HCT116 (cell line): ENCODE results near the gene THOC2. TPM values are rescaled to one million over a fixed set of nuclear protein-coding genes. Genes with fewer than 3 reads are reported as not detected.

ENCODE experiments used
- ATAC-seq: fragments of 200-7000 bp; cut with Tn5 transposase; 2 replicates; pipeline ENCODE4 v1.9.1; 2020; ENCODE audit warnings: mild to moderate bottlenecking, moderate library complexity
- BruUV-seq: library from RNA; stranded (reverse); fragments of 400-500 nt; replicated peaks from 2 replicates; lab custom pipeline; 2021; lab: Mats Ljungman, UMichigan
- CTCF ChIA-PET: fragments of 300-600 bp; sonication (Branson Sonifier 250); formaldehyde crosslinking; loops from one replicate; lab custom pipeline; 2021; ENCODE audit warnings: antibody characterized with exemption; lab: Charles Lee
- POLR2A ChIA-PET: fragments of 300-600, 350-600 bp; sonication (Branson Sonifier 250); formaldehyde crosslinking; loops from one replicate; lab custom pipeline; 2021; ENCODE audit warnings: antibody characterized with exemption; lab: Charles Lee
- RAD21 ChIA-PET, 2 experiments: fragments of 300-600 bp; sonication (Branson Sonifier 250); formaldehyde crosslinking; loops; one replicate each; lab custom pipeline; 2023; ENCODE audit warnings: low total read pairs in 2 of 2; ENCODE audit not compliant: uncharacterized antibody in 2 of 2, unreplicated experiment in 2 of 2, low non-redundant PET in 1 of 2; lab: Charles Lee
- DNase-seq: peaks from one replicate; pipeline ENCODE4 v3.0.0-alpha.2; 2010; ENCODE audit warnings: low read depth, low spot score
- H2AFZ ChIP-seq: fragments of 200-600 bp; shearing (Covaris generic), sonication (generic); 2 replicates; pipeline ENCODE4 v1.6.1; 2017; ENCODE audit warnings: low read depth, mixed run types, mixed read lengths, antibody characterized with exemption, low read length; ENCODE audit not compliant: poor library complexity, severe bottlenecking
- H3K27ac ChIP-seq: 2 replicates; pipeline ENCODE4 v1.5.1; 2012; ENCODE audit warnings: low read depth, low read length
- H3K27me3 ChIP-seq: fragments of 200-600 bp; sonication (generic); 2 replicates; pipeline ENCODE4 v1.6.1; 2016; ENCODE audit warnings: mixed run types, low read length, mixed read lengths; ENCODE audit not compliant: insufficient read depth
- H3K36me3 ChIP-seq, 2 experiments: fragments of 200-500 bp in 1 of 2; fragments of 200-600 bp in 1 of 2; sonication (Bioruptor generic) in 1 of 2; sonication (generic) in 1 of 2; 2 replicates each; pipeline versions ENCODE4 v1.5.1 to v1.6.1; 2014 to 2016; ENCODE audit warnings: low read length in 2 of 2, inconsistent platforms in 1 of 2, mixed read lengths in 1 of 2, mixed run types in 1 of 2; ENCODE audit not compliant: insufficient read depth in 2 of 2, control insufficient read depth in 1 of 2
- H3K4me1 ChIP-seq, 2 experiments: fragments of 200-600 bp in 1 of 2; sonication (generic) in 1 of 2; 2 replicates each; pipeline versions ENCODE4 v1.5.1 to v1.6.1; 2012 to 2017; ENCODE audit warnings: low read length in 2 of 2, inconsistent platforms in 1 of 2, mild to moderate bottlenecking in 1 of 2, mixed read lengths in 1 of 2, mixed run types in 1 of 2, moderate library complexity in 1 of 2; ENCODE audit not compliant: insufficient read depth in 2 of 2, control insufficient read depth in 1 of 2
- H3K4me2 ChIP-seq: fragments of 200-600 bp; sonication (generic); 2 replicates; pipeline ENCODE4 v1.6.1; 2017; ENCODE audit warnings: mixed run types, low read length, mixed read lengths
- H3K4me3 ChIP-seq, 2 experiments: fragments of 200-600 bp in 1 of 2; sonication (generic) in 1 of 2; replicated peaks in 1 of 2; 2 replicates each; pipeline ENCODE4 v1.5.1; 2011 to 2016; ENCODE audit warnings: low read length in 2 of 2, control low read depth in 1 of 2, low read depth in 1 of 2, mild to moderate bottlenecking in 1 of 2, mixed read lengths in 1 of 2, mixed run types in 1 of 2
- H3K79me2 ChIP-seq: fragments of 200-600 bp; sonication (generic); 2 replicates; pipeline ENCODE4 v1.6.1; 2017; ENCODE audit warnings: mild to moderate bottlenecking, mixed run types, low read length, moderate library complexity, mixed read lengths; ENCODE audit not compliant: insufficient read depth
- H3K9ac ChIP-seq: fragments of 200-600 bp; sonication (generic); 2 replicates; pipeline ENCODE4 v1.6.1; 2016; ENCODE audit warnings: low read length, mixed read lengths
- H3K9me2 ChIP-seq: fragments of 200-600 bp; sonication (generic), shearing (Covaris generic); 2 replicates; pipeline ENCODE4 v1.6.1; 2017; ENCODE audit warnings: mixed run types, mild to moderate bottlenecking, moderate library complexity; ENCODE audit not compliant: insufficient read depth
- H3K9me3 ChIP-seq, 2 experiments: fragments of 200-500 bp in 1 of 2; fragments of 200-600 bp in 1 of 2; sonication (Bioruptor generic) in 1 of 2; sonication (generic) in 1 of 2; 2 replicates each; pipeline ENCODE4 v1.6.1; 2014 to 2017; ENCODE audit warnings: low read length in 2 of 2, mixed read lengths in 2 of 2, inconsistent platforms in 1 of 2, low read depth in 1 of 2, mild to moderate bottlenecking in 1 of 2, mixed run types in 1 of 2, moderate library complexity in 1 of 2; ENCODE audit not compliant: control insufficient read depth in 1 of 2, insufficient read depth in 1 of 2
- H4K20me1 ChIP-seq: fragments of 200-600 bp; sonication (generic), shearing (Covaris generic); 2 replicates; pipeline ENCODE4 v1.6.1; 2017; ENCODE audit warnings: mixed run types, mild to moderate bottlenecking, moderate library complexity; ENCODE audit not compliant: insufficient read depth
- CBX3 ChIP-seq: IDR thresholded peaks from 2 replicates; pipeline ENCODE4 v1.6.1; 2012; ENCODE audit warnings: low read depth
- CEBPB ChIP-seq: IDR thresholded peaks from 2 replicates; pipeline ENCODE4 v1.6.1; 2012; ENCODE audit warnings: low read depth
- FOSL1 ChIP-seq: IDR thresholded peaks from 2 replicates; pipeline ENCODE4 v1.6.1; 2012; ENCODE audit warnings: low read depth
- JUND ChIP-seq: IDR thresholded peaks from 2 replicates; pipeline ENCODE4 v1.6.1; 2012
- POLR2A ChIP-seq: IDR thresholded peaks from 2 replicates; pipeline ENCODE4 v1.7.0; 2011; ENCODE audit warnings: borderline replicate concordance; ENCODE audit not compliant: insufficient read depth, insufficient read length; ENCODE audit errors: extremely low read depth
- POLR2AphosphoS5 ChIP-seq: IDR thresholded peaks from 2 replicates; pipeline ENCODE4 v1.6.1; 2011; ENCODE audit warnings: mild to moderate bottlenecking, low read depth, low read length, moderate library complexity
- RAD21 ChIP-seq: IDR thresholded peaks from 2 replicates; pipeline ENCODE4 v1.6.1; 2012; ENCODE audit warnings: low read depth, mild to moderate bottlenecking
- SP1 ChIP-seq: IDR thresholded peaks from 2 replicates; pipeline ENCODE4 v1.6.1; 2012; ENCODE audit warnings: low read depth
- TCF7L2 ChIP-seq: IDR thresholded peaks from 2 replicates; pipeline ENCODE4 v1.7.0; 2011; ENCODE audit warnings: borderline replicate concordance, inconsistent platforms; ENCODE audit not compliant: insufficient read depth, insufficient read length; ENCODE audit errors: extremely low read depth
- YY1 ChIP-seq: IDR thresholded peaks from 2 replicates; pipeline ENCODE4 v1.6.1; 2011; ENCODE audit warnings: low read length, low read depth, moderate library complexity, mild to moderate bottlenecking; ENCODE audit not compliant: insufficient replicate concordance; ENCODE audit errors: extremely low read depth
- intact Hi-C: fragments of 100-400 bp; cut with micrococcal nuclease; formaldehyde crosslinking; loops from 2 replicates; pipeline ENCODE4 v1.10.0; 2022
- total RNA-seq: library from RNA; stranded (reverse); gene quantifications from one replicate; pipeline ENCODE4 v1.2.1, GENCODE V29; 2021; ENCODE audit not compliant: unreplicated experiment
- TF ChIP-seq, protein P1 (sequence below): IDR thresholded peaks from 2 replicates; pipeline ENCODE4 v1.6.1; 2012
- TF ChIP-seq, protein P2 (sequence below): IDR thresholded peaks from 2 replicates; pipeline ENCODE4 v1.6.1; 2011; ENCODE audit warnings: mild to moderate bottlenecking, low read length, moderate library complexity; ENCODE audit not compliant: insufficient replicate concordance; ENCODE audit errors: extremely low read depth
- TF ChIP-seq, protein P3 (sequence below), 3 experiments: fragments of 200-600 bp in 1 of 3; sonication (generic) in 1 of 3; IDR thresholded peaks in 2 of 3; conservative IDR thresholded peaks in 1 of 3; 2 replicates each; pipeline ENCODE4 v1.5.1; 2012 to 2017; ENCODE audit warnings: low read depth in 2 of 3, low read length in 2 of 3, antibody characterized with exemption in 1 of 3, borderline replicate concordance in 1 of 3, control low read depth in 1 of 3, mild to moderate bottlenecking in 1 of 3, mixed read lengths in 1 of 3, mixed run types in 1 of 3, moderate library complexity in 1 of 3; ENCODE audit not compliant: insufficient read depth in 1 of 3
- TF ChIP-seq, protein P4 (sequence below): IDR thresholded peaks from 2 replicates; pipeline ENCODE4 v1.6.1; 2012

The THOC2 gene
- total RNA-seq, 1 experiment from 2014 or later = 85.3 TPM

DNA sequence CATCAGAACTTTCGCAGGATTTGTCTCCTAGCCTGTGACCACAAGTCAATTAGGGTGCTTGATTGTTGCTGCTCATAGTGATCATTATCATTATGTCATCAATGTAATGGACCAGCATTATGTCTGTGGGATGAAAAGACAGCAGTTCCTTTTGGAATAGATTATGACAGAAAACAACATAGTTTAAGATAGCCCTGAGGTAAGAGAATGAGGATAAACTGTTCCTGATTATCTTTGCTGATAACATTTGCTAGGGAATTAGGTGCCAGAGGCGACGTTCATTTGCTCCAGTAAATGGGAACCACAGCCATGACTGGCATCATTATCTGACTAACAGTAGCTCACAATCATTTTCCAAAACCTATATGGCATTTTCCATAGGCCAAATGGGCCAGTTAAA lies 12.7 kb upstream of the THOC2 start:
- DNase-seq (no peak), ATAC-seq (no peak)
- Histone ChIP-seq H3K27me3 (no peaks in the 10 kb centered on the region), H3K4me3 (no peak overlapping the region), H3K36me3 (no peaks in the 10 kb centered on the region), H2AFZ (no peak overlapping the region), H3K9me3 (no peaks in the 10 kb centered on the region), H3K79me2 (no peaks in the 10 kb centered on the region), H3K9me2 (no peaks in the 10 kb centered on the region), H3K27ac (no peak overlapping the region), H4K20me1 (no peaks in the 10 kb centered on the region), H3K4me1 (no peaks in the 10 kb centered on the region), H3K9ac (no peak overlapping the region), H3K4me2 (no peak overlapping the region)
- TF ChIP-seq TCF7L2 (no peak), CBX3 (no peak), RAD21 (no peak), JUND (no peak), YY1 (no peak), FOSL1 (no peak), POLR2A (no peak), CEBPB (no peak), SP1 (no peak), POLR2AphosphoS5 (no peak)
- TF ChIP-seq, protein P1, sequence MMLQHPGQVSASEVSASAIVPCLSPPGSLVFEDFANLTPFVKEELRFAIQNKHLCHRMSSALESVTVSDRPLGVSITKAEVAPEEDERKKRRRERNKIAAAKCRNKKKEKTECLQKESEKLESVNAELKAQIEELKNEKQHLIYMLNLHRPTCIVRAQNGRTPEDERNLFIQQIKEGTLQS = no peak
- TF ChIP-seq, protein P2, sequence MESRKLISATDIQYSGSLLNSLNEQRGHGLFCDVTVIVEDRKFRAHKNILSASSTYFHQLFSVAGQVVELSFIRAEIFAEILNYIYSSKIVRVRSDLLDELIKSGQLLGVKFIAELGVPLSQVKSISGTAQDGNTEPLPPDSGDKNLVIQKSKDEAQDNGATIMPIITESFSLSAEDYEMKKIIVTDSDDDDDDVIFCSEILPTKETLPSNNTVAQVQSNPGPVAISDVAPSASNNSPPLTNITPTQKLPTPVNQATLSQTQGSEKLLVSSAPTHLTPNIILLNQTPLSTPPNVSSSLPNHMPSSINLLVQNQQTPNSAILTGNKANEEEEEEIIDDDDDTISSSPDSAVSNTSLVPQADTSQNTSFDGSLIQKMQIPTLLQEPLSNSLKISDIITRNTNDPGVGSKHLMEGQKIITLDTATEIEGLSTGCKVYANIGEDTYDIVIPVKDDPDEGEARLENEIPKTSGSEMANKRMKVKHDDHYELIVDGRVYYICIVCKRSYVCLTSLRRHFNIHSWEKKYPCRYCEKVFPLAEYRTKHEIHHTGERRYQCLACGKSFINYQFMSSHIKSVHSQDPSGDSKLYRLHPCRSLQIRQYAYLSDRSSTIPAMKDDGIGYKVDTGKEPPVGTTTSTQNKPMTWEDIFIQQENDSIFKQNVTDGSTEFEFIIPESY = no peak
- TF ChIP-seq, protein P3, sequence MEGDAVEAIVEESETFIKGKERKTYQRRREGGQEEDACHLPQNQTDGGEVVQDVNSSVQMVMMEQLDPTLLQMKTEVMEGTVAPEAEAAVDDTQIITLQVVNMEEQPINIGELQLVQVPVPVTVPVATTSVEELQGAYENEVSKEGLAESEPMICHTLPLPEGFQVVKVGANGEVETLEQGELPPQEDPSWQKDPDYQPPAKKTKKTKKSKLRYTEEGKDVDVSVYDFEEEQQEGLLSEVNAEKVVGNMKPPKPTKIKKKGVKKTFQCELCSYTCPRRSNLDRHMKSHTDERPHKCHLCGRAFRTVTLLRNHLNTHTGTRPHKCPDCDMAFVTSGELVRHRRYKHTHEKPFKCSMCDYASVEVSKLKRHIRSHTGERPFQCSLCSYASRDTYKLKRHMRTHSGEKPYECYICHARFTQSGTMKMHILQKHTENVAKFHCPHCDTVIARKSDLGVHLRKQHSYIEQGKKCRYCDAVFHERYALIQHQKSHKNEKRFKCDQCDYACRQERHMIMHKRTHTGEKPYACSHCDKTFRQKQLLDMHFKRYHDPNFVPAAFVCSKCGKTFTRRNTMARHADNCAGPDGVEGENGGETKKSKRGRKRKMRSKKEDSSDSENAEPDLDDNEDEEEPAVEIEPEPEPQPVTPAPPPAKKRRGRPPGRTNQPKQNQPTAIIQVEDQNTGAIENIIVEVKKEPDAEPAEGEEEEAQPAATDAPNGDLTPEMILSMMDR (IDR thresholded peaks at IDR 0.05 in 2 of 3, conservative IDR thresholded peaks at IDR 0.05 in 1 of 3; ENCODE audit: borderline replicate concordance in 1 of 3, insufficient read depth in 1 of 3, low read depth in 2 of 3, low read length in 2 of 3) = no peak
- TF ChIP-seq, protein P4, sequence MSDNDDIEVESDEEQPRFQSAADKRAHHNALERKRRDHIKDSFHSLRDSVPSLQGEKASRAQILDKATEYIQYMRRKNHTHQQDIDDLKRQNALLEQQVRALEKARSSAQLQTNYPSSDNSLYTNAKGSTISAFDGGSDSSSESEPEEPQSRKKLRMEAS = no peak
- no TSS peak for BruUV-seq
- intact Hi-C loops = no loop called here
- ChIA-PET RAD21 (no interaction called here), POLR2A (no interaction called here), CTCF (no interaction called here)
